Posterior vena cava (tissue), 2 donors: Measurements from ENCODE around the gene ESR1. TPM values are rescaled to one million over a fixed set of nuclear protein-coding genes. Genes with fewer than 3 reads are reported as not detected.

Source experiments
- DNase-seq: peaks from one replicate; pipeline ENCODE4 v3.0.0-alpha.2; 2020; ENCODE audit warnings: low spot score
- intact Hi-C, 2 donors: fragments of 100-400 bp; cut with DNase I; formaldehyde crosslinking; loops; one replicate each; pipeline versions ENCODE4 v1.14.1 to v1.14.2; 2022 to 2023
- total RNA-seq, 2 donors: library from RNA; stranded (reverse); fragmentation: NEBNext Ultra II Directional; extraction: Animal tissue kit (Norgen Biotek cat#: 25700); gene quantifications; one replicate each; pipeline ENCODE4 v1.2.1, GENCODE V29; 2021
- donor health status: DM: yes; HTN: yes; CAD: no.
- donor health status: DM: yes; HTN: yes; CAD: no.

The ESR1 gene
- total RNA-seq, 2 donors from 2014 or later, result 9.4 to 11.6 TPM

- intact Hi-C loops, result loop anchor here in 1 of 2 donors (10.0 kb wide), 1 partner anchor 879 kb away; no protein-coding TSS in a partner anchor
- no peak for DNase-seq
Observed at GRCh38 chr6:152143359-152143758, 335.9 kb downstream of the ESR1 start.

- no peak for DNase-seq
- intact Hi-C loops, result loop anchor here in 1 of 2 donors (10.0 kb wide), 1 partner anchor 882 kb away; no protein-coding TSS in a partner anchor
Observed at GRCh38 chr6:152146385-152146784, 338.9 kb downstream of the ESR1 start.

DNA sequence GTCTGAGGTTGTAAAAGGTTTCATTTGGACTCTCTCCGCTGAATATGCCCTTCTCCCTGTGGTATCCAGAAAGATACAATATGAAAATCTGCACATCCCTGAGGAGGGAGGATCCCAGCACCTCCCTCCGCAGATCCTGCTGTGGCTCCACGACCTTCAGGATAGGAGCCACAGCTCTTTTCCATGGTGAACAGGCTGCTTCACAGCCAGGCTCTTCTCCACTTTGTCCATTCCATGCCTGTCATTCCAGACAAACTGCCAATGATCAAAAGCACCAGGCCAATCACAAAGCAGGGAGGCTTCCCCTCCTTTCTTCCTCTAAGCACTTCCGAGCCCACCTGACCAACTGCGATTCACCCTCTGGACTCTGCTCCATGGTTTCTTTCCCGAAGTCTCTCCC, 339.8 kb downstream of the ESR1 start:
- DNase-seq, result no peak
- intact Hi-C loops, result loop anchor here in 1 of 2 donors (10.0 kb wide), 1 partner anchor 882 kb away; no protein-coding TSS in a partner anchor

DNA sequence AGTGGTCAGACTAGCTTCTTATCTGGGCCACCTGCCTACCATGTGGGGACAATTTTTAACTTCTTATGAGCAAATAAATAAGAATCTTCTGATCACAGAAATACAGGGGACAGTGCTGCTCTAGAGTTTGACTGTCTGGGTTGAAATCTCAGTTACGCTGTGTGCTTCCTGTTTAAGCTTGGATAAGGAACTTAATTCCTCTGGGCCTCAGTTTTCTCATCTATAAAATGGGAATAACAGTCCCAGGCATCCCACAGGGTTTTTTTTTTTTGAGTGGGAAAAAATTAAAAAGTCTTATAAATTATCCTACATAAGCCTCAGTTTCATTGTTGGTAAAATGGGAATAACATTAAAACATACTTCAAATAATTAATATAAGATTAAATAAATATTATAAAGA, 340.9 kb downstream of the ESR1 start:
- no peak for DNase-seq
- intact Hi-C loops, result loop anchor here in 1 of 2 donors (10.0 kb wide), 1 partner anchor 884 kb away; no protein-coding TSS in a partner anchor

DNA sequence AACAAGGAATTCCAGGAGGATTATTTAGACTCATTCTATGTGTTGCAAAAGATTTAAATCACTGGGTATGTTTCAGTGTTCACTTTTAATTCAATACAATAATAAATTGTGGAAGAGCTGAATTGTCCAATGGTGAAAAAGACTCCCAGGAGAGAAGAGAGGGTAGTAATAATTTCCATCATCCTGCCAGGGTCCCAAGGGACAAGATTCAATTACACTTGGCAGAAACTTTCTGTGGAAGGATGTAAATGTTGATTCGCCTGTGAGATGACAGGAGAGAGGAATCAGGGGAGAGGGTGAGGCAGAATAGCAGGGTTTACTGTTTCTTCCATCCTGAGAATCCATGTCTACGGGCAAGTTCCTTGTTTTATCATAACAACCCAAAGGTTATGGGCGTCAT, 342.7 kb downstream of the ESR1 start:
- intact Hi-C loops, result no loop called here
- no peak for DNase-seq

- no peak for DNase-seq
- intact Hi-C loops, result no loop called here
Observed at GRCh38 chr6:152151920-152152319, 344.4 kb downstream of the ESR1 start.

DNA sequence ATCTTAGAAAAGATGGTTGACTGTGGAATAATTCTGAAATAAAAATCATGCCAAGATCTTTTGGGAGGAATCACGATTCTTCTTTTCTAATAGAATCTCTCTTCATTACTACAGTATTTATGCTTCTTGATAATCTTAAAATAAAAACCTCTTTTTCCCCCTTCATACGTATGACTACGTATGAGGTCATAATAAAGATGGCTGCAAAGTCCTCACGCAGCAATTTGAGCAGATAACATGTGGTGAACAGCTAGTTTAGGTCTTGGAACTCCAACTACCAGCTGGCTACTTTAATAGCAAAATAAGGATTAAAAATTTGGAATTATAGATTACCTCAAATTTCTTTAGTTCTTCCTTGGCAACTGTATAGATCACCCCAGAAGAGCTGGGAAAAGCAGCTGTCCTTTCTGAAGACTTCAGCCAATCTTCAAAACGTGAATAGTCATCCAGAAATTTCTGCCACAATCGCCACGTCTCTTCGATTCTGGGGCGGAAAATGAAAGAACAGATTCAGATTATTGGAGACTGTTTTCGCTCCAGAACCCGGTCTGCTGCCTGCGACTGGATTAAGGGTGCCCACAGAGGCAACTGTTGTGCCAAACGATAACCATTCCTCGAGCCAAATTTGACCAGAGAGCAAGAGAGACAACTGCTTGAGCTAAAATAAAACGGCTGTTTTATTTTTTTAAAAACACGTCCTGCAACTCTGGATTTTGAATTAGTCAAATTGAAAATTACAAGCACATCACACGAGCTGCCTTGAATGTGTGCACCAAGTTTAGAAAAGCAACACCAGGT, 347.3 kb downstream of the ESR1 start:
- intact Hi-C loops, result no loop called here
- DNase-seq, result no peak

DNA sequence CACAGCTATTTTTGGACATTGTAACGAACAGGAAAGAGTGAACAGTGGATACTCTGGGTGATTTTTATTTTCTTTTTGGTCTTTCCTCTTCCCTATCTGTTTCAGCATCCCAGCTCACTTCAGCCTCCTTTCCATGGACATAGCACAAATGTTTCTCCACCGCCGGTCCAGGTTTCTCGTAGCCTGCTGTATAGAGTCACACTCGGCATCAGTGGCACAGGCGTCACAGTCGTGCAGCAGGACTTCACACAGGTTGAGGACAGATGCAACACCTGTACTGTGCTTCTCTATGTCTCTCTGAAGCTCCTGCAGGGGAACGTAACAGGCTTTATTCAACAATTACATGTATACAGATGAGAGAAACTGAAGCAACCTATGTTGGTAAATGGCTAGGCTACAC, 348.3 kb downstream of the ESR1 start:
- DNase-seq, result no peak
- intact Hi-C loops, result no loop called here

GRCh38 chr6:152160346-152160745, 352.9 kb downstream of the ESR1 start:
- intact Hi-C loops, result no loop called here
- no peak for DNase-seq

DNA sequence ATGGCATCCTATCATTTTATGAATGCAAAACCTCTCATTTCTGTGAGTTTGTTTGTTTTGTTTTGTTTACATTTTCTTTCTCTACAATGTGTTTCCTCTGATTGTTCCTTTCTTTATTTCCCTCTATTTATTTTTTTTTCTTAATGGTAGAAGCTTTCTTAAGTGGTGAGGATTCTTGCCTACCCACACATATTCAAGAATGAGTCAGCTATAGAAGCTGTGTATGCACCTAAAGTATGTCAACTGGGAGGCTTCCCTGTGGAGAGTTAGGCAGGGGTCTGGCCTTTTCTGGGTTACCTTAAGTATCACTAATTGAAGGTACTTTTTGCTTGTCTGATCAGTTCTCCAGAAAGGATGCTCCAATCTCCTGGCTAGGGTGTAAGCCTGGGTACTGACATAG, 354.0 kb downstream of the ESR1 start:
- intact Hi-C loops, result no loop called here
- DNase-seq, result no peak

DNA sequence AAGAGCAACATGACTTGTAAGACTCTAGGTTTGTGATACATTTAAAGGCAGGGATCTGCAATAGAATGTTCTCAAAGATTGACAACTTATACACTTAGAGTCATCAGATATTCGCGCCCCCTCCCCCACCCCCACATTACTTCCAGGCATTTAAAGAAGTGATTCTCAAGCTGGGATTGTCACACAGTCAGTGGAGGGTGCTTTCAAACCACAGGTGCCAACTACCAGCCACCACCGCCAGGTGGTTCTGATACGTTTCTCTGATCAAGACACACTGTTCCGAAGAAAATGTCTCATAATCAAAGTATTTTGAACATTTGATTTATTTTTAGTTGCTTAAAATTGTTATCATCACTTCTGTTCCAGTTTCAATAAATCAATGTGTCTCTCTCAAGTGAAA, 357.5 kb downstream of the ESR1 start:
- no peak for DNase-seq
- intact Hi-C loops, result no loop called here

GRCh38 chr6:152166497-152166896, 359.0 kb downstream of the ESR1 start:
- intact Hi-C loops, result no loop called here

GRCh38 chr6:152166897-152167296, 359.4 kb downstream of the ESR1 start:
- intact Hi-C loops, result no loop called here
- DNase-seq, result no peak

More at GRCh38 chr6:152166497-152166896, 359.0 kb downstream of the ESR1 start:
- no peak for DNase-seq

DNA sequence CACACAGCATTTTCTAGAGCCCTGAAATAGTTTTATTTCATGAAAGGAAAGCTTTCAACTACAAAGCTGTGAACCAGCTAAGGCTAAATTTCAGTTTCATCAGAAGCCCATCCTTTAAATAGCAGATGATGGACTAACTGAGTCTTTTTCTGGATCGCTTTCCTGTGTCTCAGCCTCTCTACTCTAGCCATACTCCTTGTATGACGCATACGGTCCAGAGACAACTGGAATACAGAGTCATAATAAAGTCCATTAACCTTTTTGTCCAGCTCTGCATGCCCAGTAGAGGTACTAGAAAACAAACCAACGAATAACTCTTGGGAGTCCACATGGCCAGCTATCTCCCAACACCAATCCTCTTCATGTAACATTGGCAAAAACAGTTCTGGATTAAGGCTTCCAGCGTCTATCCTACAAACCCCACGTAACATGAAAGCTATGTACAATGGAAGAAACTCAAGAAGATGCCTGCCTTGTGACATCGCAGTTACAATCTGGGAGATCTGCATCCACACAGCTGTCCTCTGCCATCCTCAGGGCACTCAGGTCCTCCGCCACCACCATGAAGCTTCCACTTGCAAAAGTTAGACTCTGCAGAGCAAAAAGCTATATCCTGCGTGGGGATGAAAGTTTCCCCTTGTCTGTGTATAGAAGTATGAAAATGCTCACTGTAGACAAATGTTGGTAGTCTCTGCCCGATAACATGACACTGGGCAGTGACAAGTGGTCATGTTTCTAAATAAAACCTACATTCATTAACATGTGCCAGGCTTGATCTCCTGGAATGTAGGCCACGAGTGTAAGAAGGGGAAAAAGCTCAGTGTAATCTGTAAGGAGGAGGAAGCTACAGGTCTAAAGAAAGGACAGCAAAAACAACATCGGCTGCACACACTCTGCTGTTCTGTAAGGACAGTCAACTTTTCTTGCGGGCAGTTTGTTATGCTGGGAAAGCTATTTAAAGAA, 360.4 kb downstream of the ESR1 start:
- intact Hi-C loops, result no loop called here
- DNase-seq, result no peak

DNA sequence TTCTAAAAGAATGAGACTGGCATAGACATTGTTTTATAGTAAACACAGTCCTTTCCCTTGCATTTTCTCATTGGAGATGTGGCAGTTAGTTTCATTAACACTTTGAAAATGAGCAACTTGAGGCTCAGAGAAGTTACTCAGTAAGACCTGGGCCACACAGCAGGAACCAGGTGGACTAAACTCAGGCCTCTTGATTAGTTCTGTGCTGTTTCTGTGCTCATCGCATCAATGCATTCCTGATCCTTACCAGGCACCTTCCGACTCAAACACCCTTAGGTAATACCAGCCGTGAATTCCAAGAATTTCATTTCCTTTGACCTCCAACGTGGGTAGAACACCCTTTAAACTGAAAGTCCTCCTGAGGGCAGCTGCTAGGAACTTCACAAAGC, 362.8 kb downstream of the ESR1 start:
- no peak for DNase-seq
- intact Hi-C loops, result no loop called here

DNA sequence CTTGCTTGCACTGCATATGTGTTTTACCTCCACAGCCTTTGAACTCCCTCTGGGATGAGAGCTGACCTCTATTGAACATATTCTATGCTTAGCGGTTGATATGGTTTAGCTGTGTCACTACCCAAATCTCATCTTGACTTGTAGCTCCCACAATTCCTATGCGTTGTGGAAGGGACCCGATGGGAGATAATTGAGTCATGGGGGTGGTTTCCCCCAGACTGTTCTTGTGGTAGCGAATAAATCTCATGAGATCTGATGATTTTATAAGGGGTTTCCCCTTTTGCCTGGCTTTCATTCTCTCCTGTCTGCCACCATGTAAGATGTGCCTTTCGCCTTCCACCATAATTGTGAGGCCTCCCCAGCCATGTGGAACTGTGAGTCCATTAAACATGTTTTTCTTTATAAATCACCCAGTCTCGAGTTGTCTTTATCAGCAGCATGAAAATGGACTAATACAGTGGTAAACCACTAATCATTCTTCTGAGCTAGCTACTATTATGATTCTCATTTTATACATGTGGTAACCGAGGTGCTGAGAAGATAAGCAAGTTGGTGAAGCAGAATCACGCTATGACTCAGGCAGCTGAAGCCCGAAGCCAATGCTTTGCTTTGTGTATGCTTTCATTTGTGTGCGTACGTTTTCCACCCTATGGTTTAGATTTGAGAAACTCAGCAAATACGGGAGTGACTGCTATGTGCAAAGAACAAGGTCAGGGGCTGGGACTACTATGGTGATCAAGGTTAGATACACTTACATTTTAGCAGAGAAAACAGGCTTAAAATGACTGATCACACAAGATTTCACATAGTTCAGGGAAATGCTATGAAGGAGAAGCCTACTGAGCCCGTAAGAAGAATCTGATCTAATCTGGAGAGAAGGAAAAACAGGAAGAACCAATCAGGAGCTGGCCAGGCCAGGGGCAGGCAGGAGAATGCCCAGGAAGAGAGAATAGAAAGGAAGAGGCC, 363.5 kb downstream of the ESR1 start:
- DNase-seq, result no peak
- intact Hi-C loops, result no loop called here

- DNase-seq, result no peak
- intact Hi-C loops, result no loop called here
Observed at GRCh38 chr6:152173321-152173720, 365.8 kb downstream of the ESR1 start.

DNA sequence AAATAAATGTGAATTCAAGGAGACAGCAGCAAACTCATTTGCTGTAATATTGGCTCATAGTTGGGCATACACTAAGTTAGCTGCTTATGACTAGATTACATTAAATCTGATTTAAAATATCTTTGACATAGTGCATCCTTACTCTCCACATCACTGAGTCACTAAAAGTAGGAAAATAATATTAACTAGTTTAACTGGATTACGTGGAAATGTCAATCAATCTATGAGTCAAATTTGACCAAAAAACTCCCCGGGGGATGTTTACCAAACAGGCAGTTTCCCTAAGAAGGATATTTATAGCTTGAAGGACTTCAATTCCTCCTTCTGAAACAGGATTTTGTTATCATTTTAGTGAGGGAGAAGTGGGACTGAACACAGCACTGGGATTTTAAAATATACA, 366.5 kb downstream of the ESR1 start:
- no peak for DNase-seq
- intact Hi-C loops, result no loop called here

GRCh38 chr6:152176268-152176667, 368.8 kb downstream of the ESR1 start:
- intact Hi-C loops, result no loop called here
- DNase-seq, result no peak
